Left ventricle myocardium inferior (tissue), 1 donor: ENCODE measurements around the gene HCN2. TPM values are rescaled to one million over a fixed set of nuclear protein-coding genes. Genes with fewer than 3 reads are reported as not detected.

Experiments
- DNase-seq: peaks from one replicate; pipeline ENCODE4 v3.0.0-alpha.2; 2020
- H3K27ac ChIP-seq: fragments of 200-600 bp; replicated peaks from 2 replicates; pipeline ENCODE4 v1.8.0; 2021
- H3K27me3 ChIP-seq: fragments of 200-600 bp; 2 replicates; pipeline ENCODE4 v1.8.0; 2021; ENCODE audit warnings: low read depth
- H3K36me3 ChIP-seq: fragments of 200-600 bp; 2 replicates; pipeline ENCODE4 v1.8.0; 2021
- H3K4me1 ChIP-seq: fragments of 200-600 bp; 2 replicates; pipeline ENCODE4 v1.8.0; 2021
- H3K4me3 ChIP-seq: fragments of 200-600 bp; 2 replicates; pipeline ENCODE4 v1.8.0; 2021; ENCODE audit warnings: mild to moderate bottlenecking, moderate library complexity
- H3K9me3 ChIP-seq: fragments of 200-600 bp; replicated peaks from 2 replicates; pipeline ENCODE4 v1.8.0; 2021
- intact Hi-C: fragments of 100-400 bp; cut with micrococcal nuclease; formaldehyde crosslinking; loops from one replicate; pipeline ENCODE4 v1.11.0; 2022
- total RNA-seq: library from RNA; stranded (reverse); fragmentation: NEBNext Ultra II Directional; extraction: Animal tissue kit (Norgen Biotek cat#: 25700); gene quantifications from one replicate; pipeline ENCODE4 v1.2.1, GENCODE V29; 2021
- TF ChIP-seq, protein P1 (sequence below): fragments of 200-600 bp; IDR thresholded peaks from 2 replicates; pipeline ENCODE4 v1.8.0; 2021; ENCODE audit warnings: antibody characterized with exemption, mild to moderate bottlenecking, borderline replicate concordance
- donor health status: DM: no; HTN: yes; CAD: no; lungs with severe emphysema.

Gene HCN2
- total RNA-seq, 1 donor from 2014 or later, result 21.9 TPM

DNA sequence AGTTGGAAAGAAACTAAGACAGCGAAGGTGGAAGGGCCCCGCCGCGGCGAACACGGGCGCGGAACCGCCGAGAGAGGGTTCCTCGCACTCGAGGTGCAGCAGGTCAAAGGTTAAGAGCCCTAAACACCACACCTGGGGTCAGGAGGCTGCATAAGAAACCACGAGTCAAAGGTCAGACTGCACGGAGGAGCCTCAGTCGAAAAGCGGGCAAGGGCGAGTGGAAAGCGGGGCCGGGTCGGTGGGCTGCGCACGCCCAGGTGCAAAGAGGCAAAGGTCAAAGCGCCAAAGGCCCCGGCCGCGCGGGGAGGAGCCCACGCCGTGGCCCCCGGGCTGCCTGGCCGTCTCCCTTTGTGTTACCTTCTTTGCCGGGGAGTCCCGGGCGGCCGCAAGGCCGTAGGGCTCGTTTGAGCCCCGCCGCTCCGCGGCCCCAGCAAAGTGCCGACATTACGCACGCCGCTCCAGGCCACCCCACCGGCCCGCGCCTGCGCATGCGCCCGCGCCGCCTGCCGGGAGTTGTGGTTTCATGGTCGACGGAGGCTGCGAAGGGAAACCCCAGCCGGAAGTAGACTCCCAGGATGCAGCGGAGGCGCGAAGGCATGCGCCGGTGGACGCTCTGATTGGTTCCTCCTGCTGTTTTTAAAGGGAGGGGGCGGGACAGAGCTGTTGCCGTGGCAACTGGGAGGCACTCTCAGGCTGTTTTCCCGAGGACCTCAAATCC is 43.5 kb downstream of the HCN2 start, which contains the start of gene POLRMT:
POLRMT (minus strand) TSS at position 470 of the 718 bp plus-strand sequence; CDS start at position 445, 25 bp downstream.
- DNase-seq, result peak; percentile 98
- peaks cover 21% of the 10 kb centered on the region for H3K36me3 ChIP-seq
- peak within 1 kb of the TSS; percentile 85 for H3K4me3 ChIP-seq
- TF ChIP-seq, protein P1, sequence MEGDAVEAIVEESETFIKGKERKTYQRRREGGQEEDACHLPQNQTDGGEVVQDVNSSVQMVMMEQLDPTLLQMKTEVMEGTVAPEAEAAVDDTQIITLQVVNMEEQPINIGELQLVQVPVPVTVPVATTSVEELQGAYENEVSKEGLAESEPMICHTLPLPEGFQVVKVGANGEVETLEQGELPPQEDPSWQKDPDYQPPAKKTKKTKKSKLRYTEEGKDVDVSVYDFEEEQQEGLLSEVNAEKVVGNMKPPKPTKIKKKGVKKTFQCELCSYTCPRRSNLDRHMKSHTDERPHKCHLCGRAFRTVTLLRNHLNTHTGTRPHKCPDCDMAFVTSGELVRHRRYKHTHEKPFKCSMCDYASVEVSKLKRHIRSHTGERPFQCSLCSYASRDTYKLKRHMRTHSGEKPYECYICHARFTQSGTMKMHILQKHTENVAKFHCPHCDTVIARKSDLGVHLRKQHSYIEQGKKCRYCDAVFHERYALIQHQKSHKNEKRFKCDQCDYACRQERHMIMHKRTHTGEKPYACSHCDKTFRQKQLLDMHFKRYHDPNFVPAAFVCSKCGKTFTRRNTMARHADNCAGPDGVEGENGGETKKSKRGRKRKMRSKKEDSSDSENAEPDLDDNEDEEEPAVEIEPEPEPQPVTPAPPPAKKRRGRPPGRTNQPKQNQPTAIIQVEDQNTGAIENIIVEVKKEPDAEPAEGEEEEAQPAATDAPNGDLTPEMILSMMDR, result peak; percentile 44
- peak within 1 kb of the TSS; percentile 85 for H3K27ac ChIP-seq
- H3K27me3 ChIP-seq, result no peaks in the 10 kb centered on the region
- intact Hi-C loops, result no loop called here
- H3K4me1 ChIP-seq, result peaks cover 43% of the 10 kb centered on the region
- no peaks in the 10 kb centered on the region for H3K9me3 ChIP-seq

DNA sequence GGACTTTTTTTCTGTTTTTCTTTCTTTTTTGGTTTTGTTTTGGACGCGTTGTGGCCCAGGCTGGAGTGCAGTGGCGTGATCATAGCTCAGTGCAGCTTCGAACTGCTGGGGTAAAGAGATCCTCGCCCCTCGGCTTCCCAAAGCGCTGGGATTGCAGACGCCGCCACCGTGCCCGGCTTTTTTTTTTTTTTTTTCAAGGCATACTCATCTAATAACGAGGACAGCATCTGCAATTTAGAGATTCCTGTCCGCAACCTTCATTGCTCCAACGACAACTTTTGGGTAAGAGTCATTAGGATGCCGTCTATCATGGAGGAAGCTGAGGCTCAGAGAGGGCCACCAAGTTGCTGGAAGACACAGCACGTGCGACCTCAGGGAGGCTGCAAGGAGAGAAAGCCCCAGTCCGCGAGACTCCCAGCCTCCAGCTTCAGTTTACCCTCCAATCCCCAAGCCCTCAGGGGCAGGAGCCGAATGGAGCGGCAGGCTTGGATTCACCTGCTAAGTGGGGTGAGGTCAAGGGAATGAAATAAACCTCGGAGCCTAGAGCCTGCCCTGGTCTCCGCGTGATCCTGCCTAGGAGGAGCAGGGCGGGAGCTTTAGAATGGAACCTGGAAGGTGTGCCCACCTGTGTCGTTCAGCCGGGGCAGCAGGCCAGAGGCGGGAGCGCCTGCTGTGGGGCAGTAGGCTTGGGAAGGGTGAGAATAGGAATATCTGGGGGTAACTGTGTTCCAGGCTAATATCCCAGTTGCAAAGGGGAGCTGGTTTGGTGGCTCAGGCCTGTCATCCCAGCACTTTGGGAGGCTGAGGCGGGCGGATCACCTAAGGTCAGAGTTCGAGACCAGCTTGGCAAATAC is 44.3 kb downstream of the HCN2 start:
- Histone ChIP-seq H3K4me1 (peaks cover 49% of the 10 kb centered on the region), H3K4me3 (peak overlapping the region; percentile 85), H3K36me3 (peaks cover 13% of the 10 kb centered on the region), H3K27me3 (no peaks in the 10 kb centered on the region), H3K9me3 (no peaks in the 10 kb centered on the region), H3K27ac (peak overlapping the region; percentile 85)
- intact Hi-C loops, result no loop called here
- TF ChIP-seq, protein P1, result no peak
- no peak for DNase-seq

DNA sequence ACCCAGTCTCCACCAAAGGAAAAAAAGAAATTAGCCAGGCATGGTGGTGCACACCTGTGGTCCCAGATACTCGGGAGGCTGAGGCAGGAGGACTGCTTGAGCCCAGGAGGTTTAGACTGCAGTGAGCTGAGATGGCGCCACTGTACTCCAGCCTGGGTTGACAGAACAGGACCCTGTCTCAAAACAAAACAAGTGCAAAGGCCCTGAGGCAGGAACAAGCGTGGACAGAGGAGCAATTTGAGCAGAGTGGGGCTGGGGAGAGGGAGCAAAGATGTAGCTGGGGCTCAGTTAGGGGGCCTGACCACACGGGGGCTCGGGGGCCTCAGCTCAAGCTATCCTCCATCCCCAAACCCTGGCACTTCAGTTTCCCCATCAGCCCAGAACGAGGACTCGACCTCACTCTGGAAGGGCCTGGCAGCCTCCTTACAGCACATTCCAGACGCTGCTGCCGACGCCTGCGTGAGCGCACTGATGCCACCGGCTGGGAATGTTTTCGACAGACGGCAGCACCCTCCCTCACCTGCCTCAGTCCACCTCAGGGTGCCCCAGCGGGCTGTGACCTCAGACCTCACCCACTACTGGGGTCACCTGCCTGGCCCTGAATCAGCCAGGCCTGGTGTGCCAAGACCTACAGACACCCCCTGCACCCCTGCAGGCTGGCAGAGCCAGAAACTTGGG is 45.4 kb downstream of the HCN2 start:
- no peak for DNase-seq
- intact Hi-C loops, result no loop called here
- peaks cover 50% of the 10 kb centered on the region for H3K4me1 ChIP-seq
- TF ChIP-seq, protein P1, result no peak
- peaks cover 6% of the 10 kb centered on the region for H3K36me3 ChIP-seq
- H3K27ac ChIP-seq, result no peak overlapping the region
- no peak overlapping the region for H3K4me3 ChIP-seq
- H3K9me3 ChIP-seq, result no peaks in the 10 kb centered on the region
- H3K27me3 ChIP-seq, result no peaks in the 10 kb centered on the region

DNA sequence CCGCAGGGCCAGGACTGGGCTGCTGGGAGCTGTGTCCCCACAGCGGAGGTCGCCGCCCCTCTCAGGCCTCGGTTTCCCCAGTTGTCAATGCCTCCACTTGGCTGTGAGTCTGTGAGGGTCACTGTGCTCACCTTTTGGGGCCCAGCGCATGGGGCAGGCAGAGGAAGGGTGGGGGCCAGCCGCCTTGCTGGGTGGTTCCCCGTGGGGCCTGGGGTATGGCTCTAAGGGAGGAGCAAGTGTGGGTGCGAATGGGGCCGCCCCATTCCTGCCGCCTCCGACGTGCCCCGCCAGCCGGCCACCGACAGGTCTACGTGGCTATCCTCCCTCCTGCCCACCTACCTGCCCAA is 49.2 kb downstream of the HCN2 start:
- Histone ChIP-seq H3K27me3 (no peaks in the 10 kb centered on the region), H3K4me3 (peak overlapping the region; percentile 64), H3K27ac (no peak overlapping the region), H3K4me1 (peaks cover 23% of the 10 kb centered on the region), H3K9me3 (no peaks in the 10 kb centered on the region), H3K36me3 (no peaks in the 10 kb centered on the region)
- DNase-seq, result no peak
- TF ChIP-seq, protein P1, result no peak
- intact Hi-C loops, result no loop called here
